ENCODE results near the gene HSPB2. TPM values are rescaled to one million over a fixed set of nuclear protein-coding genes. Genes with fewer than 3 reads are reported as not detected.
"Not testable (repeated sequence)": the region's sequence is repeated elsewhere in the genome, so short reads cannot be mapped to it uniquely, and the experiment has no call there.

The HSPB2 gene
- total RNA-seq, 1 experiment from 2014 or later = 0.33 TPM

DNA sequence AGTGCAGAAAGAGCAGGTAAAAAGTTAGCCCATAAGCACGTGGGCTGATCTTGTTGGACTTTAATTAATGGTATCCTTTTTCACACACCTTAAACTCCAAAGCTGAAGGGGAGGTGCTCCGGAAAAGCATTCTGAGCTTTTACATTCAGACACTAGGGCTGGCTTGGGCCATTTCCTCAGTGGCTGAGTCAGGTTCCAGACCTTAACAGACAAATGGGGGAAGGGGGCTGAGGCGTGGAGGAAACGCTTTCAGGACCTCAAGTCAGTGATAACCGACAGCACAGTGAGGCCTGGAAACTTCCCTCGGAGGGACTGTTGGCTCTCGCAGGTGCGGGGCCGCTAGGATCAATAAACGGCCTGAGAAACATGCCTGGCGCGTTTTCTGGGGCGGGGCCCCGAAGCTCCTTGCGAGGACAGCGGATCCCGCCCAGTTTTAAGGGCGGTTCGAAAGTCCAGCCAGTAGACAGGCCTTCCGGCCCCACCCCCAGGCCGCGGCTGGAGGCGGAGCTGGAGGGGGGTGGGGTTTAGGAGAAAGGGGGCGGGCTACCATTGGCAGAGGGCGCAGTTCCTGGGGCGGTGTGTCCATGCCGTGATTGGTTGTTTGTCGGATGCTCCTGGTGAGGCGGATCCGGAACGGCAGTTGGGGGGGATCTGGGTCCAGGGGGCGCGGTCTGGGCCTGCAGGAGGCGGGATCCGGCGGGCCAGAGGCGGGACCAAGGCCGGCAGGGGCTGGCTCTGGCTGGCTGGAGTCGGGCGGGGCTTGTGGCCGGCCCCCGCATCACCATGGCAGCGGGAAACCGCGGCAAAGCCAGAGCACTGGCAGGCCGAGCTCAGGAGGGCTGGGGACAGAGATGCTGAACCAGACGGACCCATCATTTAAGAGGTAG lies 14.2 kb downstream of the HSPB2 start:
- Mint-ChIP-seq H3K4me1 (peaks cover 28% of the 10 kb centered on the region), H3K27me3 (ENCODE audit: low read depth) (no peaks in the 10 kb centered on the region), H3K9me3 (no peaks in the 10 kb centered on the region), H3K4me3 (peak overlapping the region; percentile 74), H3K27ac (peak overlapping the region; percentile 96), H3K36me3 (no peaks in the 10 kb centered on the region)
- DNase-seq (ENCODE audit: low spot score) = peak; percentile 97
- peak; percentile 94 for ATAC-seq
- ChIA-PET POLR2A (interaction anchor here (0.7 to 2.6 kb wide), 11 partner anchors 8 to 160 kb away, joined by 3 to 21 read pairs (median 7); partner anchors contain the start of genes ALG9, C11orf52, CRYAB and DIXDC1), CTCF (interaction anchor here (0.5 to 2.9 kb wide), 28 partner anchors 8 to 412 kb away, joined by 3 to 67 read pairs (median 4); partner anchors contain the start of genes ALG9, BCO2, C11orf52 and CFAP68)
- TF ChIP-seq TEAD1 (CRISPR knock-in tag; IDR thresholded peaks at IDR 0.05) = peak; percentile 18; the same call in 1 of the 2 replicates
- TF ChIP-seq CREM (CRISPR knock-in tag; IDR thresholded peaks at IDR 0.05) = peak; percentile 52; the same call in 1 of the 2 replicates
- peak; percentile 85 for TF ChIP-seq SP1 (CRISPR knock-in tag; conservative IDR thresholded peaks at IDR 0.05)
- TF ChIP-seq HMGA2 (CRISPR knock-in tag; IDR thresholded peaks at IDR 0.05) = no peak
- peak; percentile 54 for TF ChIP-seq NFYB (CRISPR knock-in tag; conservative IDR thresholded peaks at IDR 0.05; ENCODE audit: low read depth)
- no peak for TF ChIP-seq FOXP1 (CRISPR knock-in tag; IDR thresholded peaks at IDR 0.05; ENCODE audit: borderline replicate concordance)
- TF ChIP-seq, protein P1, sequence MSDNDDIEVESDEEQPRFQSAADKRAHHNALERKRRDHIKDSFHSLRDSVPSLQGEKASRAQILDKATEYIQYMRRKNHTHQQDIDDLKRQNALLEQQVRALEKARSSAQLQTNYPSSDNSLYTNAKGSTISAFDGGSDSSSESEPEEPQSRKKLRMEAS (CRISPR knock-in tag; IDR thresholded peaks at IDR 0.05) = 0 out of 2 replicates have a peak, but pooled peaks have one; percentile 48
- TF ChIP-seq FOXK1 (CRISPR knock-in tag; IDR thresholded peaks at IDR 0.05) = peak; percentile 45; the same call in 1 of the 2 replicates
- TF ChIP-seq, protein P2, sequence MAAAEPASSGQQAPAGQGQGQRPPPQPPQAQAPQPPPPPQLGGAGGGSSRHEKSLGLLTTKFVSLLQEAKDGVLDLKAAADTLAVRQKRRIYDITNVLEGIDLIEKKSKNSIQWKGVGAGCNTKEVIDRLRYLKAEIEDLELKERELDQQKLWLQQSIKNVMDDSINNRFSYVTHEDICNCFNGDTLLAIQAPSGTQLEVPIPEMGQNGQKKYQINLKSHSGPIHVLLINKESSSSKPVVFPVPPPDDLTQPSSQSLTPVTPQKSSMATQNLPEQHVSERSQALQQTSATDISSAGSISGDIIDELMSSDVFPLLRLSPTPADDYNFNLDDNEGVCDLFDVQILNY (CRISPR knock-in tag; IDR thresholded peaks at IDR 0.05) = peak; percentile 68
- TF ChIP-seq IRF2 (CRISPR knock-in tag; IDR thresholded peaks at IDR 0.05; ENCODE audit: borderline replicate concordance, low read depth) = no peak
- TF ChIP-seq GABPB1 (CRISPR knock-in tag; IDR thresholded peaks at IDR 0.05) = 0 out of 2 replicates have a peak, but pooled peaks have one; percentile 25
- TF ChIP-seq, protein P3, sequence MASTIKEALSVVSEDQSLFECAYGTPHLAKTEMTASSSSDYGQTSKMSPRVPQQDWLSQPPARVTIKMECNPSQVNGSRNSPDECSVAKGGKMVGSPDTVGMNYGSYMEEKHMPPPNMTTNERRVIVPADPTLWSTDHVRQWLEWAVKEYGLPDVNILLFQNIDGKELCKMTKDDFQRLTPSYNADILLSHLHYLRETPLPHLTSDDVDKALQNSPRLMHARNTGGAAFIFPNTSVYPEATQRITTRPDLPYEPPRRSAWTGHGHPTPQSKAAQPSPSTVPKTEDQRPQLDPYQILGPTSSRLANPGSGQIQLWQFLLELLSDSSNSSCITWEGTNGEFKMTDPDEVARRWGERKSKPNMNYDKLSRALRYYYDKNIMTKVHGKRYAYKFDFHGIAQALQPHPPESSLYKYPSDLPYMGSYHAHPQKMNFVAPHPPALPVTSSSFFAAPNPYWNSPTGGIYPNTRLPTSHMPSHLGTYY (CRISPR knock-in tag; IDR thresholded peaks at IDR 0.05) = no peak

DNA sequence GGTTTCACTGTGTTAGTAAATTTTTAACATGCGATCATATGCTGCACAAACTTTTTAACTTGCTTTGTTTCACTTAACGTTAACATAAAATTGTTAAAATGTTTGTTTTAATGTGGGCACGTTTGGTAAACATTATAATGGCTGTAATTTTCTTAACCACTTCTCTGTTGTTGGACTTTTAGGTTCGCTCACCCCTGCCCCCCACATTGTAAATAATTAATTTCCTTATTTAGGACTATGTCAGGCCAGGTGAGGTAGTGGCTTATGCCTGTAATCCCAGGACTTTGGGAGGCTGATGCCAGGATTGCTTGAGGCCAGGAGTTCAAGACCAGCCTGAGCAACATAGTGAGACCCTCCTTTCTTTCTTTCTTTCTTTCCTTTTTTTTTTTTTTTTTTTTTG lies 17.9 kb downstream of the HSPB2 start:
- no peaks in the 10 kb centered on the region for H3K9me3 Mint-ChIP-seq
- CTCF ChIA-PET = interaction anchor here (0.6 to 4.8 kb wide), 4 partner anchors 31 to 92 kb away, joined by 3 to 159 read pairs (median 20); no protein-coding TSS in a partner anchor

DNA sequence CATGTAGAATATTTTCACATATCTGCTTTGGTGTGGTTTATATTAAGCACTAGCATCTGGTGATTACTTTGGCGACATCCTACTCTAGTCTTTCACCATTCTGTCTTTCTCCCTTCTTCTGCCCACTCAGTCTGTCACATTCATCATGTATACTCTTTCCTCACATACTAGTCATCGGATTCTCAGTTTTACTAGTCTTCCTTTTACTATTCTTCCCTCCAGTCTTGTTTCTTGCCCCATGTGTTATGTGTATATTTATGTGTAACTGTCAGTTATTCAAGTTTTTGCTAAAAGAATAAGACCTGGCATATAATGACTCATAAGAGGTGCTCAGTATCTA lies 20.0 kb downstream of the HSPB2 start:
- Mint-ChIP-seq H3K9me3 (no peaks in the 10 kb centered on the region), H3K4me3 (no peak overlapping the region), H3K27me3 (ENCODE audit: low read depth) (no peaks in the 10 kb centered on the region), H3K27ac (no peak overlapping the region), H3K36me3 (no peaks in the 10 kb centered on the region), H3K4me1 (peaks cover 19% of the 10 kb centered on the region)
- TF ChIP-seq PRRX2 (CRISPR knock-in tag; IDR thresholded peaks at IDR 0.05) = no peak
- TF ChIP-seq GABPB1 (CRISPR knock-in tag; IDR thresholded peaks at IDR 0.05) = no peak
- ChIA-PET POLR2A (interaction anchor here (1.6 kb wide), 1 partner anchor 50 kb away, joined by 11 read pairs; no protein-coding TSS in a partner anchor), CTCF (interaction anchor here (1.3 to 4.8 kb wide), 5 partner anchors 11 to 328 kb away, joined by 3 to 159 read pairs (median 12); no protein-coding TSS in a partner anchor)
- DNase-seq (ENCODE audit: low spot score) (no peak), ATAC-seq (no peak)

More for the DNA sequence above, 17.9 kb downstream of the HSPB2 start:
- no peaks in the 10 kb centered on the region for H3K36me3 Mint-ChIP-seq
- DNase-seq (ENCODE audit: low spot score) = no peak
- no peak overlapping the region for H3K4me3 Mint-ChIP-seq
- no peak overlapping the region for H3K27ac Mint-ChIP-seq
- peaks cover 22% of the 10 kb centered on the region for H3K4me1 Mint-ChIP-seq
- no peak for ATAC-seq
- POLR2A ChIA-PET = no interaction called here
- TF ChIP-seq FOXP1 (CRISPR knock-in tag; IDR thresholded peaks at IDR 0.05; ENCODE audit: borderline replicate concordance) = no peak
- TF ChIP-seq, protein P4, sequence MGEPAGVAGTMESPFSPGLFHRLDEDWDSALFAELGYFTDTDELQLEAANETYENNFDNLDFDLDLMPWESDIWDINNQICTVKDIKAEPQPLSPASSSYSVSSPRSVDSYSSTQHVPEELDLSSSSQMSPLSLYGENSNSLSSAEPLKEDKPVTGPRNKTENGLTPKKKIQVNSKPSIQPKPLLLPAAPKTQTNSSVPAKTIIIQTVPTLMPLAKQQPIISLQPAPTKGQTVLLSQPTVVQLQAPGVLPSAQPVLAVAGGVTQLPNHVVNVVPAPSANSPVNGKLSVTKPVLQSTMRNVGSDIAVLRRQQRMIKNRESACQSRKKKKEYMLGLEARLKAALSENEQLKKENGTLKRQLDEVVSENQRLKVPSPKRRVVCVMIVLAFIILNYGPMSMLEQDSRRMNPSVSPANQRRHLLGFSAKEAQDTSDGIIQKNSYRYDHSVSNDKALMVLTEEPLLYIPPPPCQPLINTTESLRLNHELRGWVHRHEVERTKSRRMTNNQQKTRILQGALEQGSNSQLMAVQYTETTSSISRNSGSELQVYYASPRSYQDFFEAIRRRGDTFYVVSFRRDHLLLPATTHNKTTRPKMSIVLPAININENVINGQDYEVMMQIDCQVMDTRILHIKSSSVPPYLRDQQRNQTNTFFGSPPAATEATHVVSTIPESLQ (CRISPR knock-in tag; IDR thresholded peaks at IDR 0.05) = no peak
- no peaks in the 10 kb centered on the region for H3K27me3 Mint-ChIP-seq (ENCODE audit: low read depth)

DNA sequence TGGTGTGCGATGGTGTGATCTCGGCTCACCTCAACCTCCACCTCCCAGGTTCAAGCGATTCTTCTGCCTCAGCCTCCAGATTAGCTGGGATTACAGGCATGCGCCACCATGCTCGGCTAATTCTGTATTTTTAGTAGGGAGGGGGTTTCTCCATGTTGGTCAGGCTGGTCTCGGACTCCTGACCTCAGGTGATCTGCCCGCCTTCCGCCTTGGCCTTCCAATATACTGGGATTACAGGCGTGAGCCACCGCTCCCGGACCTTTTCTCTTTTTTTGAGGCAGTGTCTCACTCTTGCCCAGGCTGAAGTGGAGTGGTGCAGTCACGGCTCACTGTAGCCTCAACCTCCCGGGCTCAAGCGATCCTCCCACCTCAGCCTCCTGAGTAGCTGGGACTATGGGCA lies 20.6 kb downstream of the HSPB2 start:
- H3K36me3 Mint-ChIP-seq; POLR2A ChIA-PET; DNase-seq (ENCODE audit: low spot score); H3K27me3 Mint-ChIP-seq (ENCODE audit: low read depth); H3K27ac Mint-ChIP-seq; H3K9me3 Mint-ChIP-seq; H3K4me3 Mint-ChIP-seq; ATAC-seq: not testable (repeated sequence)
- CTCF ChIA-PET = interaction anchor here (0.6 to 7.9 kb wide), 3 partner anchors 14 to 49 kb away, joined by 3 to 121 read pairs (median 3); no protein-coding TSS in a partner anchor
- peaks cover 25% of the 10 kb centered on the region for H3K4me1 Mint-ChIP-seq

All from WTC11 (cell line).